Measurements from ENCODE around the gene TNIK.

DNA sequence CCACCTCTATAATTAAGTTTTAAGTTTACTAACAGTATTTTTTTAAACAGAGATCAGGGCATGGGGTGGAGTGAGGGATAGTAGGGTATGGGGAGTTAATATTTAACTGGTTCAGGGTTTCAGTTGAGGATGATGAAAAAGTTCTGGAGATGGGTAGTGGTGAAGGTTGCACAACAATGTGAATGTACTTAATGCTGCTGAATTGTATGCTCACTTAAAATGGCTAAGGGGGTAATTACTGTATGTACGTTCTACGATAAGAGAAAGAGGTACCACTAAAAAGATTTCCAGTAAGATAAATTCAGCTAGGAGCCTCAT lies 101.4 kb downstream of the TNIK start:
- TF ChIP-seq, protein P1, sequence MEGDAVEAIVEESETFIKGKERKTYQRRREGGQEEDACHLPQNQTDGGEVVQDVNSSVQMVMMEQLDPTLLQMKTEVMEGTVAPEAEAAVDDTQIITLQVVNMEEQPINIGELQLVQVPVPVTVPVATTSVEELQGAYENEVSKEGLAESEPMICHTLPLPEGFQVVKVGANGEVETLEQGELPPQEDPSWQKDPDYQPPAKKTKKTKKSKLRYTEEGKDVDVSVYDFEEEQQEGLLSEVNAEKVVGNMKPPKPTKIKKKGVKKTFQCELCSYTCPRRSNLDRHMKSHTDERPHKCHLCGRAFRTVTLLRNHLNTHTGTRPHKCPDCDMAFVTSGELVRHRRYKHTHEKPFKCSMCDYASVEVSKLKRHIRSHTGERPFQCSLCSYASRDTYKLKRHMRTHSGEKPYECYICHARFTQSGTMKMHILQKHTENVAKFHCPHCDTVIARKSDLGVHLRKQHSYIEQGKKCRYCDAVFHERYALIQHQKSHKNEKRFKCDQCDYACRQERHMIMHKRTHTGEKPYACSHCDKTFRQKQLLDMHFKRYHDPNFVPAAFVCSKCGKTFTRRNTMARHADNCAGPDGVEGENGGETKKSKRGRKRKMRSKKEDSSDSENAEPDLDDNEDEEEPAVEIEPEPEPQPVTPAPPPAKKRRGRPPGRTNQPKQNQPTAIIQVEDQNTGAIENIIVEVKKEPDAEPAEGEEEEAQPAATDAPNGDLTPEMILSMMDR (conservative IDR thresholded peaks at IDR 0.05; ENCODE audit: low read depth, low read length), result no peak
- no peak for TF ChIP-seq EZH2 (IDR thresholded peaks at IDR 0.05; ENCODE audit: low read length, unreplicated experiment)
